Gastrocnemius medialis (tissue), 4 donors: ENCODE results near the gene ZNF407.

Source experiments
- CTCF ChIP-seq, 5 experiments: fragments of 450-650 bp in 3 of 5; fragments of 200-600 bp in 2 of 5; sonication (generic) in 2 of 5; IDR thresholded peaks in 4 of 5; conservative IDR thresholded peaks in 1 of 5; 1 replicate in 4 of 5; 2 replicates in 1 of 5; pipeline ENCODE4 v1.5.1; 2016 to 2019; ENCODE audit warnings: antibody characterized with exemption in 5 of 5, mild to moderate bottlenecking in 3 of 5, moderate library complexity in 3 of 5
- POLR2A ChIP-seq, 2 donors: fragments of 450-650 bp; IDR thresholded peaks; one replicate each; pipeline ENCODE4 v1.6.1; 2017; ENCODE audit warnings: antibody characterized with exemption in 2 of 2, mild to moderate bottlenecking in 2 of 2, moderate library complexity in 2 of 2

DNA sequence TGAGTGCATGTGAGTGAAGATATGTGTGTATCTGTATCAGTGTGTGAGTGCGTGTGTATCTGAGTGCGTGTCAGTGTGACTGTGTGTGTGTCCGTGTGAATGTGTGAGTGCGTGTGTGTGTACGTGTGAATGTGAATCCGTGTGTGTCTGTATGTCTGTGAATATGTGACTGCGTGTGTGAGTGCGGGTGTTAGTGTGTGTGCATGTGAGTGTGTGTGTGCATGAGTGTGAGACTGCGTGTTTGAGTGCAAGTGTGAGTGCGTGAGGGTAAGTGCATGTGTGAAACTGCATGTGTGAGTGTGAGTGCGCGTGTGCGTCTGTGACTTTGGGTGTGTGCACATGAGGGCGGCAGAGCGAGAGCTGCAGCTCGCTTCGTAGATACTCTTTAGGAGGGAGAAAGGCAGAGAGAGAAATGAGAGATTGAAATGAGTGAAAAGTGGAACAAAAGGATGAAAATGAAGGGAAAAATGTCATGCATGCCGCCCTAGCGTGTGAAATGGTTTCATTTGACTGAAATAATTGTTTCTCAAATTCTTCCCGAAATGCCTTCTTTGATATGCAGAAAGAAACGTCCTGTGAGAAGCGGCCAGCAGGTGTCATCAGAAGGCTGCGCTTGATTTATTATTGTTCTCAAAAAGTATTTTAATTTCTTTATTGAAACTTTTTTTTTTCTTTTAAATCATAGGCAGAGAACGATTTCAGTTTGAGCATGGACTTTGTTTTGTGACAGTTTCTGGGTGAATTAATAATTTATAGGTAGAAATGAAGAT, 25.6 kb downstream of the ZNF407 start:
- TF ChIP-seq CTCF (IDR thresholded peaks at IDR 0.05 in 4 of 5, conservative IDR thresholded peaks at IDR 0.05 in 1 of 5) = peak in 4 of 5 experiments; percentile 12 to 49 (median 26)
- TF ChIP-seq POLR2A (IDR thresholded peaks at IDR 0.05) = no peak
